Mucosa of gallbladder (tissue), 1 donor: ENCODE results near the gene DAB1. TPM values are rescaled to one million over a fixed set of nuclear protein-coding genes. Genes with fewer than 3 reads are reported as not detected.

Source experiments
- DNase-seq: peaks from one replicate; pipeline ENCODE4 v3.0.0-alpha.2; 2020; ENCODE audit warnings: low spot score
- total RNA-seq: library from RNA; stranded (reverse); gene quantifications from one replicate; pipeline ENCODE4 v1.2.1, GENCODE V29; 2021
- donor health status: DM: no; HTN: no; CAD: no.

The DAB1 gene
- total RNA-seq, 1 donor from 2014 or later: 5.0 TPM

DNA sequence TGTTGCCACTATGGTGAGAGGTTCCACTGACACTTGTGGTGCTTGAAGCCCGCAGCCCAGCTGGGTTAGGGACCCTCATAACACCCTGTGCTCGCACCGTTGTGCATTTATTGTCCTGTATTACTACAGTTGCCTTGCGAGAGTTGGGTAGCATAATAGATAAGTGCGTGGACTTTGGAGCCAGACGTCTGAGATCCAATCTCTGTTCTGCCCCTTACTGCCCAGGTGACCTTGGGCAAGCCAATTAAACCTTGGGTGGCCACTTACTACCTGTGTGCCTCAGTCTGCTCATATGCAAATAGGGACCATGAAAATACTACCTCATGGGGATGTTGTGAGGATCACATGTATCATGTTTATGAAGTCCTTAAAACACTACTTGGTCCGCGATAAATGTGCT, 471.4 kb downstream of the DAB1 start:
- DNase-seq: no peak

DNA sequence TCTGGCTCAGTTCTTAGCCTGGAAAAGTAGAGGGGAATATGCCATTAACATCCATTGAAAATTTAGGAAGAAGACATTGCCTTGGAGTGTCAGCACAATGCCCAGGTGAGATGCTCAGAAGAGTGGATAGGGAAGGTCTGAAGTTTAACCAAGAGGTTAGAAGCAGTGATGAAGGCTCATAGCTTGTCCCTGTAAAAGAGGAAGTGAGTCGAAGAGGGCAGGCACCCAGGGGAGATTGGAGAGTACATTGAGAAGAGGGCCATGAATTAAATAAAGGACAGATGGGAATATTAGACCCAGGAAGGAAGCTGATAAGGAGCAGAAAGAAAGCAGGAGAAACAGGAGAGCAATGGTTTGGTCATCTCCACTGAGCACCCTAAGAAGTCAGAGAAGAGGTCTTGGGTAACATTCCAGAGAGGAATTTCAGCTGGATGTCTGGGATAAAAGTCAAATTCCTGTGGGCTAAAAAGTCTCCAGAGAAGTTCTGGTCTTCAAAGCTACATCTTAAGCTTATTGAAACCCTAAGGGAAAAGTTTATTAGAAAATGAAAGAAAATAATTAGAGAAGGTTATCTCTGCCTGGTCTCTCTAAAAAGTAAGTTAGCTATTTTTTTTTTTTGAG, 475.3 kb downstream of the DAB1 start:
- DNase-seq: no peak
